HepG2 (cell line): ENCODE data around the gene TGFBI. TPM values are rescaled to one million over a fixed set of nuclear protein-coding genes. Genes with fewer than 3 reads are reported as not detected.

Experiments
- ATAC-seq: fragments of 200-7000 bp; cut with Tn5 transposase; 3 replicates; pipeline ENCODE4 v1.9.1; 2020; ENCODE audit warnings: mild to moderate bottlenecking, moderate library complexity
- BruUV-seq: library from RNA; stranded (reverse); fragments of 400-500 nt; replicated peaks from 2 replicates; lab custom pipeline; 2021; lab: Mats Ljungman, UMichigan
- CTCF ChIA-PET: fragments of 300-600 bp; formaldehyde crosslinking; extraction: SDS; loops from one replicate; lab custom pipeline; 2021; ENCODE audit warnings: low total read pairs, inconsistent platforms, low intra/inter-chr PET ratio; lab: Yijun Ruan, JAX
- POLR2A ChIA-PET: fragments of 350-600 bp; sonication (Branson Sonifier 250); formaldehyde crosslinking; loops from one replicate; lab custom pipeline; 2020; ENCODE audit warnings: antibody characterized with exemption, inconsistent platforms; lab: Yijun Ruan, JAX
- DNase-seq: peaks from one replicate; pipeline ENCODE4 v3.0.0-alpha.2; 2015; ENCODE audit warnings: low spot score
- FAIRE-seq: peaks from 3 replicates; lab custom pipeline; 2011; peaks lifted over from hg19 to GRCh38; lab: Jason Lieb, UNC
- H2AFZ ChIP-seq: one replicate; pipeline ENCODE4 v1.6.1; 2011; ENCODE audit warnings: low read length, inconsistent platforms
- H3K27ac ChIP-seq: fragments of 300-600 bp; 3 replicates; pipeline ENCODE4 v1.8.0; 2011; ENCODE audit warnings: mixed run types, mild to moderate bottlenecking, mixed read lengths, low read length, inconsistent platforms; ENCODE audit not compliant: insufficient read depth; ENCODE audit errors: extremely low read length
- H3K27me3 ChIP-seq, 2 experiments: fragments of 200-600 bp in 1 of 2; 2 replicates in 1 of 2; 3 replicates in 1 of 2; pipeline versions ENCODE4 v1.6.0 to v1.8.0; 2011; ENCODE audit warnings: low read length in 2 of 2, mild to moderate bottlenecking in 2 of 2, moderate library complexity in 2 of 2, inconsistent platforms in 1 of 2; ENCODE audit not compliant: insufficient read depth in 2 of 2, control insufficient read depth in 1 of 2
- H3K36me3 ChIP-seq, 2 experiments: fragments of 200-600 bp in 1 of 2; replicated peaks in 1 of 2; 2 replicates in 1 of 2; 3 replicates in 1 of 2; pipeline versions ENCODE4 v1.5.1 to v1.8.0; 2011; ENCODE audit warnings: low read length in 2 of 2, inconsistent platforms in 1 of 2; ENCODE audit not compliant: insufficient read depth in 2 of 2, control insufficient read depth in 1 of 2
- H3K4me1 ChIP-seq: 2 replicates; pipeline ENCODE4 v1.5.1; 2012; ENCODE audit warnings: low read length, inconsistent platforms; ENCODE audit not compliant: insufficient read depth
- H3K4me2 ChIP-seq: 2 replicates; pipeline ENCODE4 v1.6.0; 2011; ENCODE audit warnings: low read depth, low read length, inconsistent platforms
- H3K4me3 ChIP-seq, 3 experiments: fragments of 200-600 bp in 1 of 3; sonication (generic), shearing (Covaris generic) in 1 of 3; replicated peaks in 1 of 3; 2 replicates each; pipeline ENCODE4 v1.5.1; 2011 to 2016; ENCODE audit warnings: low read length in 3 of 3, inconsistent platforms in 2 of 3, low read depth in 2 of 3, mild to moderate bottlenecking in 2 of 3, control low read depth in 1 of 3, mixed read lengths in 1 of 3; ENCODE audit not compliant: insufficient read depth in 1 of 3
- H3K79me2 ChIP-seq: one replicate; pipeline ENCODE4 v1.6.1; 2011; ENCODE audit warnings: low read length, inconsistent platforms; ENCODE audit not compliant: insufficient read depth
- H3K9ac ChIP-seq: 2 replicates; pipeline ENCODE4 v1.6.0; 2011; ENCODE audit warnings: mild to moderate bottlenecking, low read depth, low read length, inconsistent platforms; ENCODE audit not compliant: insufficient read depth
- H3K9me3 ChIP-seq: 2 replicates; pipeline ENCODE4 v1.5.1; 2012; ENCODE audit warnings: mild to moderate bottlenecking, low read length
- H4K20me1 ChIP-seq: 2 replicates; pipeline ENCODE4 v1.6.0; 2011; ENCODE audit warnings: inconsistent platforms, mild to moderate bottlenecking, low read length, moderate library complexity; ENCODE audit not compliant: insufficient read depth
- EZH2 ChIP-seq: conservative IDR thresholded peaks from 2 replicates; pipeline ENCODE4 v1.6.1; 2012; ENCODE audit warnings: mild to moderate bottlenecking, low read depth, low read length, moderate library complexity
- GFI1 ChIP-seq: sonication (generic); formaldehyde crosslinking; IDR thresholded peaks from 2 replicates; pipeline ENCODE4 v1.5.0; 2020; ENCODE audit warnings: missing genetic modification reagents, mild to moderate bottlenecking, borderline replicate concordance
- HNF4A ChIP-seq: sonication (generic); formaldehyde crosslinking; IDR thresholded peaks from 2 replicates; pipeline ENCODE4 v1.4.0; 2020; ENCODE audit warnings: missing genetic modification reagents
- HNRNPK ChIP-seq: fragments of 200-400 bp; formaldehyde crosslinking; IDR thresholded peaks from 2 replicates; pipeline ENCODE4 v1.6.1; 2018; ENCODE audit warnings: low read length, low read depth, moderate library complexity, mild to moderate bottlenecking; ENCODE audit not compliant: poor library complexity, severe bottlenecking
- JARID2 ChIP-seq: sonication (generic); formaldehyde crosslinking; IDR thresholded peaks from 2 replicates; pipeline ENCODE4 v1.8.1; 2023; ENCODE audit warnings: missing genetic modification reagents, inconsistent platforms; ENCODE audit not compliant: insufficient replicate concordance
- KLF13 ChIP-seq: sonication (generic); formaldehyde crosslinking; IDR thresholded peaks from 2 replicates; pipeline ENCODE4 v1.4.0; 2020; ENCODE audit warnings: mild to moderate bottlenecking, missing genetic modification reagents
- NAIF1 ChIP-seq: sonication (generic); formaldehyde crosslinking; IDR thresholded peaks from 2 replicates; pipeline ENCODE4 v1.5.0; 2020; ENCODE audit warnings: mild to moderate bottlenecking, missing genetic modification reagents, borderline replicate concordance
- NR2F2 ChIP-seq: IDR thresholded peaks from 2 replicates; pipeline ENCODE4 v1.6.1; 2012; ENCODE audit warnings: low read depth, inconsistent platforms, borderline replicate concordance
- RCOR2 ChIP-seq: IDR thresholded peaks from 2 replicates; pipeline ENCODE4 v1.6.1; 2016; ENCODE audit warnings: missing biosample characterization, missing genetic modification reagents
- TMF1 ChIP-seq: sonication (generic); formaldehyde crosslinking; IDR thresholded peaks from 2 replicates; pipeline ENCODE4 v1.8.1; 2022; ENCODE audit warnings: low read depth, missing genetic modification reagents
- ZNF138 ChIP-seq: sonication (generic); formaldehyde crosslinking; IDR thresholded peaks from 2 replicates; pipeline ENCODE4 v1.5.0; 2020; ENCODE audit warnings: mild to moderate bottlenecking, low read depth, missing genetic modification reagents
- ZNF280B ChIP-seq: sonication (generic); formaldehyde crosslinking; IDR thresholded peaks from 2 replicates; pipeline ENCODE4 v1.5.0; 2020; ENCODE audit warnings: missing genetic modification reagents, mild to moderate bottlenecking, borderline replicate concordance
- ZNF44 ChIP-seq: sonication (generic); formaldehyde crosslinking; IDR thresholded peaks from 2 replicates; pipeline ENCODE4 v1.5.1; 2020; ENCODE audit warnings: mild to moderate bottlenecking, missing genetic modification reagents
- ZSCAN9 ChIP-seq: IDR thresholded peaks from 2 replicates; pipeline ENCODE4 v1.6.1; 2016; ENCODE audit warnings: borderline replicate concordance
- WGBS: methylation state at CpG from one replicate; pipeline ENCODE4 v1.1.6; 2017; ENCODE audit warnings: low lambda C conversion rate; 5-methylcytosine and 5-hydroxymethylcytosine counted together
- in situ Hi-C: cut with HindIII; loops from 2 replicates; pipeline ENCODE4 v1.10.0; 2017; ENCODE audit warnings: low pct_unique_long_range_greater_than_20kb; ENCODE audit not compliant: extremely low pct_ligation_motif_present
- intact Hi-C: fragments of 100-400 bp; cut with micrococcal nuclease; formaldehyde crosslinking; loops from one replicate; pipeline ENCODE4 v1.10.0; 2022; ENCODE audit not compliant: unreplicated experiment
- polyA plus RNA-seq, 8 experiments: library from polyadenylated mRNA; depleted of rRNA in 3 of 8; stranded (reverse) in 7 of 8; unstranded in 1 of 8; fragments of >200 nt; fragmentation: Illumina TruSeq in 4 of 8; extraction: Trizol in 4 of 8; gene quantifications; 2 replicates each; pipeline versions ENCODE4 v1.2.1 to v1.2.3, GENCODE V29; 2011 to 2016; ENCODE audit warnings: low read depth in 4 of 8, missing spikeins in 1 of 8, mixed read lengths in 1 of 8; ENCODE audit not compliant: insufficient read depth in 1 of 8
- total RNA-seq, 5 experiments: library from RNA; depleted of rRNA; stranded (reverse); fragments of >200 nt; fragmentation: Illumina TruSeq; extraction: Trizol; gene quantifications; 2 replicates each; pipeline ENCODE4 v1.2.3, GENCODE V29; 2016; ENCODE audit warnings: low read depth in 1 of 5
- TF ChIP-seq, protein P1 (sequence below): sonication (generic); formaldehyde crosslinking; IDR thresholded peaks from 2 replicates; pipeline ENCODE4 v1.4.0; 2020; ENCODE audit warnings: missing genetic modification reagents, borderline replicate concordance

Gene TGFBI
- total and polyA plus RNA-seq, 2 of the 13 experiments (the other 11 are each of a cell fraction or from before 2014, with no cell fraction given), result 275 to 457 TPM

GRCh38 chr5:136018814-136019783, 9.7 kb upstream of the TGFBI start (continued):
- no peak for TF ChIP-seq JARID2 (CRISPR knock-in tag)
- no peak for TF ChIP-seq KLF13 (CRISPR knock-in tag)
- peak; percentile 59 for TF ChIP-seq HNF4A (CRISPR knock-in tag)
- no peak for TF ChIP-seq HNRNPK

DNA sequence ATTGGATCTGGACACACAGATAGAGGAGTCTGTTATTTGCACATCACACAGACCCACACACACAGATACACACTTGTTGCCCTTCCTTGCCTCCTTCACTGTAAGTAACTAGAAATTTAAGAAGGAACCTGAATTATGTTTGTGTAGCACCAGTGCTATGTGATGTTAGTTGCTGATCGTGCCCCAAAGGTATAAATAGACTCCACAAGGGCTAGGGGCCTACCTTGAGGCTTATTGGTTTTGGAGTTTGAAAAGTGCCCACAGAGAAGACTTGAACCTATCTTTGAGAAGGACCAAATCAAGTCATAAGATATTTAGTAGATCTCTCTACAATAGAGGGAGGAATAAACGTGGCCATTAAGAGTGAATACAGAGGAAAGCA, 8.8 kb upstream of the TGFBI start:
- no peak for ATAC-seq
- POLR2A ChIA-PET, result interaction anchor here (1.7 to 2.3 kb wide), 2 partner anchors 9 to 48 kb away, joined by 5 to 11 read pairs; partner anchors contain the start of gene TGFBI
- no peak for TF ChIP-seq EZH2
- no peak for TF ChIP-seq NAIF1 (CRISPR knock-in tag)
- TF ChIP-seq TMF1, result no peak
- TF ChIP-seq ZNF44 (CRISPR knock-in tag), result no peak
- no peak for TF ChIP-seq ZNF280B (CRISPR knock-in tag)
- TF ChIP-seq NR2F2, result no peak
- TF ChIP-seq, protein P1, sequence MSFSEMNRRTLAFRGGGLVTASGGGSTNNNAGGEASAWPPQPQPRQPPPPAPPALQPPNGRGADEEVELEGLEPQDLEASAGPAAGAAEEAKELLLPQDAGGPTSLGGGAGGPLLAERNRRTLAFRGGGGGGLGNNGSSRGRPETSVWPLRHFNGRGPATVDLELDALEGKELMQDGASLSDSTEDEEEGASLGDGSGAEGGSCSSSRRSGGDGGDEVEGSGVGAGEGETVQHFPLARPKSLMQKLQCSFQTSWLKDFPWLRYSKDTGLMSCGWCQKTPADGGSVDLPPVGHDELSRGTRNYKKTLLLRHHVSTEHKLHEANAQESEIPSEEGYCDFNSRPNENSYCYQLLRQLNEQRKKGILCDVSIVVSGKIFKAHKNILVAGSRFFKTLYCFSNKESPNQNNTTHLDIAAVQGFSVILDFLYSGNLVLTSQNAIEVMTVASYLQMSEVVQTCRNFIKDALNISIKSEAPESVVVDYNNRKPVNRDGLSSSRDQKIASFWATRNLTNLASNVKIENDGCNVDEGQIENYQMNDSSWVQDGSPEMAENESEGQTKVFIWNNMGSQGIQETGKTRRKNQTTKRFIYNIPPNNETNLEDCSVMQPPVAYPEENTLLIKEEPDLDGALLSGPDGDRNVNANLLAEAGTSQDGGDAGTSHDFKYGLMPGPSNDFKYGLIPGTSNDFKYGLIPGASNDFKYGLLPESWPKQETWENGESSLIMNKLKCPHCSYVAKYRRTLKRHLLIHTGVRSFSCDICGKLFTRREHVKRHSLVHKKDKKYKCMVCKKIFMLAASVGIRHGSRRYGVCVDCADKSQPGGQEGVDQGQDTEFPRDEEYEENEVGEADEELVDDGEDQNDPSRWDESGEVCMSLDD, result no peak
- no peak for TF ChIP-seq GFI1
- TF ChIP-seq ZNF138 (CRISPR knock-in tag), result no peak
- TF ChIP-seq RCOR2 (CRISPR knock-in tag), result no peak
- no peak for TF ChIP-seq ZSCAN9

More for the DNA sequence above, 8.8 kb upstream of the TGFBI start:
- H3K4me1 ChIP-seq, result peaks cover 33% of the 10 kb centered on the region
- no peaks in the 10 kb centered on the region for H3K79me2 ChIP-seq
- no peak overlapping the region for H3K9ac ChIP-seq
- intact Hi-C loops (no loop called here), in situ Hi-C loops (no loop called here)
- no peak overlapping the region for H3K4me3 ChIP-seq
- FAIRE-seq (no peak), DNase-seq (no peak)
- H3K4me2 ChIP-seq, result no peak overlapping the region
- CTCF ChIA-PET, result no interaction called here
- 97% methylated on average over 2 of the region's 2 CpGs for WGBS
- no TSS peak for BruUV-seq
- H3K9me3 ChIP-seq, result no peaks in the 10 kb centered on the region
- no peak overlapping the region for H3K27ac ChIP-seq
- no peak overlapping the region for H2AFZ ChIP-seq
- no peaks in the 10 kb centered on the region for H4K20me1 ChIP-seq
- H3K27me3 ChIP-seq, result no peaks in the 10 kb centered on the region
- no peaks in the 10 kb centered on the region for H3K36me3 ChIP-seq
